Activated naive CD8-positive, alpha-beta T cell treated with anti-CD3 and anti-CD28 coated beads, Interleukin-2, amount 50 U/mL, for 16 hours (primary cell): Measurements from ENCODE around the gene GPR179.
A peak's percentile ranks its signal among the peaks of the same experiment; 100 is the strongest.

Experiments used
- DNase-seq: peaks from one replicate; pipeline ENCODE4 v3.0.0-alpha.2; 2020; ENCODE audit warnings: low read depth, low spot score

Gene GPR179

GRCh38 chr17:38343608-38344419 lies at the start of gene GPR179:
Gene GPR179 (minus strand): TSS chr17:38343956. CDS start chr17:38343789, 167 bp downstream.
- DNase-seq = no peak

GRCh38 chr17:38379448-38379847 lies 35.7 kb upstream of the GPR179 start:
- no peak for DNase-seq

- DNase-seq = no peak
These were observed 25.5 kb upstream of the GPR179 start for GRCh38 chr17:38369124-38369886.

GRCh38 chr17:38364741-38365140 lies 21.0 kb upstream of the GPR179 start:
- no peak for DNase-seq

- no peak for DNase-seq
These were observed 19.3 kb upstream of the GPR179 start for GRCh38 chr17:38363016-38363415.

GRCh38 chr17:38361694-38362465 lies 18.1 kb upstream of the GPR179 start:
- DNase-seq = no peak

GRCh38 chr17:38358586-38359513 lies 15.1 kb upstream of the GPR179 start:
- no peak for DNase-seq

- DNase-seq = no peak
These were observed 13.8 kb upstream of the GPR179 start for GRCh38 chr17:38357486-38358123.

- DNase-seq = no peak
These were observed 11.5 kb upstream of the GPR179 start for GRCh38 chr17:38355251-38355650.

GRCh38 chr17:38354466-38354865 lies 10.7 kb upstream of the GPR179 start:
- no peak for DNase-seq

GRCh38 chr17:38353668-38354067 lies 9.9 kb upstream of the GPR179 start:
- no peak for DNase-seq

GRCh38 chr17:38353086-38353604 lies 9.4 kb upstream of the GPR179 start:
- DNase-seq = no peak

- no peak for DNase-seq
These were observed 8.7 kb upstream of the GPR179 start for GRCh38 chr17:38352245-38353085.

GRCh38 chr17:38351412-38352222 lies 7.9 kb upstream of the GPR179 start, which contains the start of gene SOCS7:
Gene SOCS7 (plus strand): TSS chr17:38351844. CDS start chr17:38352053, 209 bp downstream.
- DNase-seq = peak; percentile 90

GRCh38 chr17:38350035-38350434 lies 6.3 kb upstream of the GPR179 start:
- no peak for DNase-seq

GRCh38 chr17:38349097-38349730 lies 5.5 kb upstream of the GPR179 start:
- DNase-seq = peak; percentile 70

- DNase-seq = no peak
These were observed 2.0 kb upstream of the GPR179 start for GRCh38 chr17:38345743-38346142.

GRCh38 chr17:38344420-38344745 lies 627 bp upstream of the GPR179 start:
- no peak for DNase-seq
